Uterus (tissue), 2 donors: ENCODE measurements around the gene TPGS2.

Source experiments
- POLR2A ChIP-seq, 2 donors: fragments of 450-650 bp; IDR thresholded peaks; one replicate each; pipeline ENCODE4 v1.6.1; 2016; ENCODE audit warnings: antibody characterized with exemption in 2 of 2, mild to moderate bottlenecking in 1 of 2, moderate library complexity in 1 of 2
- TF ChIP-seq, protein P1 (sequence below), 4 experiments: fragments of 200-600 bp in 2 of 4; fragments of 450-650 bp in 2 of 4; sonication (generic) in 2 of 4; IDR thresholded peaks; one replicate each; pipeline ENCODE4 v1.5.1; 2016 to 2019; ENCODE audit warnings: antibody characterized with exemption in 4 of 4, mild to moderate bottlenecking in 2 of 4, moderate library complexity in 1 of 4

DNA sequence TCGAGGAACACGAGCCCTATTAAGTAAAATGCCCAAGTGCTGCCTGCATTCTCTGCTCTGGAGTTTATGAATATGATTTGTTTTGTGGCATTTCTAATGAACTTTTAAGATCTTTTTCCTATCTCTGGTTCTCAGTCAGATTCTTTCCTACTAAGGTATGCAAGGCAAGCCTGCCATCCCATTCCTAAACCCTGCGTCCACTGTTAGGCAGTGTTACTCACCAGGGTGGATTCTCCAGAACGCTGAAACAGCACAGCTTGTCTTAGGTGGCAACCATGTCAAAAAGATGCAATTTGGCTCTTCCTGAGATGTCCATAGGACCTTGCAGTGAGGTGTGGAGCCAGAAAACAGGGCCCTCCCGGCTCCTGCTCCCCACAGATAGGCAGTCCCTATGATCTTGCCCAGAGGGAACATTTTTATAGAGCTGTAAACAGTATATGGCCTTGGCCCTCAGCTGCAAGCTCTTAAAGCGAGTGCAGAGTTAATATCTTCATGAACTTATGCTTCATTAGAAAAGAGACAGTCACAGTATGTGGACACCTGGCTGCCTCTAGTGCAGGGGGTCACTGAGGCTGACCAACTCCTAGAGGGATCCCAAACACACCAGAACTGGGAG lies 84.4 kb downstream of the TPGS2 start:
- TF ChIP-seq POLR2A (IDR thresholded peaks at IDR 0.05) = no peak
- TF ChIP-seq, protein P1, sequence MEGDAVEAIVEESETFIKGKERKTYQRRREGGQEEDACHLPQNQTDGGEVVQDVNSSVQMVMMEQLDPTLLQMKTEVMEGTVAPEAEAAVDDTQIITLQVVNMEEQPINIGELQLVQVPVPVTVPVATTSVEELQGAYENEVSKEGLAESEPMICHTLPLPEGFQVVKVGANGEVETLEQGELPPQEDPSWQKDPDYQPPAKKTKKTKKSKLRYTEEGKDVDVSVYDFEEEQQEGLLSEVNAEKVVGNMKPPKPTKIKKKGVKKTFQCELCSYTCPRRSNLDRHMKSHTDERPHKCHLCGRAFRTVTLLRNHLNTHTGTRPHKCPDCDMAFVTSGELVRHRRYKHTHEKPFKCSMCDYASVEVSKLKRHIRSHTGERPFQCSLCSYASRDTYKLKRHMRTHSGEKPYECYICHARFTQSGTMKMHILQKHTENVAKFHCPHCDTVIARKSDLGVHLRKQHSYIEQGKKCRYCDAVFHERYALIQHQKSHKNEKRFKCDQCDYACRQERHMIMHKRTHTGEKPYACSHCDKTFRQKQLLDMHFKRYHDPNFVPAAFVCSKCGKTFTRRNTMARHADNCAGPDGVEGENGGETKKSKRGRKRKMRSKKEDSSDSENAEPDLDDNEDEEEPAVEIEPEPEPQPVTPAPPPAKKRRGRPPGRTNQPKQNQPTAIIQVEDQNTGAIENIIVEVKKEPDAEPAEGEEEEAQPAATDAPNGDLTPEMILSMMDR (IDR thresholded peaks at IDR 0.05) = no peak
